HG03095 (cell line): ENCODE data around the gene CLIC4.
"Not testable (repeated sequence)": the region's sequence is repeated elsewhere in the genome, so short reads cannot be mapped to it uniquely, and the experiment has no call there.

Experiments
- ATAC-seq: cut with Tn5 transposase; IDR thresholded peaks from one replicate; pipeline ENCODE4 v1.9.1; 2021; ENCODE audit warnings: moderate library complexity; ENCODE audit not compliant: unreplicated experiment

Gene CLIC4

DNA sequence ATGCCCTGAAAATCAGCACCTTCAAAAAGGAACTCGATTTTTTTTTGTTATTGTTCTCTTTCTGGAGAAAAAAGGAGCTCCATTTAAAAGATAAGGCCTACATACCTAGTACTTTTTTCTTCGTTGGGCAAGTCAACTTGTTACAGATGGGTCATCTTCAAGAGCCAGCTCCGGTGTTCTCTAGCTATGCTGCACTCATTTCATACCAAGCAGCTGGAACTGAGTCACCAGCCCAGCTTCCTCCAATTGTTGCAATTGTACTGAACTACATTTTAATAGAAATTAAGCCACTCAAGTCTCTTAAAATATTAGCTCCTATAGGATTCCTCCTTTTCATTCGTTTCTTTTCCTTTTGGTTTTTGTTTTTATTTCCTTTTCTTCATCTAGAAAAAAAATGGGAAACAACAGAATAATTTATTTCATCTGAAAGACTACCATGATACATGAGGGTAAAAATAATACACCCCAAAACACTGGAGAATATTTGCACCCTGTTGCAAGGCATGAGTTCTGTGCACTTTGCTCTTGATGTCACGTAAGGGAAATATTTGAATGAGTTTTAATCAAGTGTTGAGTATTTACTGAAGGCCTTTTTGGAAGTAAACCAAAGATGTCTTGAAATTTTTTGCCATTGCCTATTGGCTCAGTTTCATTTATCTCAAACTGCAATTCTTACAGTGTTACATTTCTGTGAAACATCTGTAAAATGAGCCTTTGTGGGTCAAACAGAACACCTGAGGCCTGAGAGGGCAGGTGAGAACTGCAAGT lies 60.5 kb downstream of the CLIC4 start:
- ATAC-seq: no peak

DNA sequence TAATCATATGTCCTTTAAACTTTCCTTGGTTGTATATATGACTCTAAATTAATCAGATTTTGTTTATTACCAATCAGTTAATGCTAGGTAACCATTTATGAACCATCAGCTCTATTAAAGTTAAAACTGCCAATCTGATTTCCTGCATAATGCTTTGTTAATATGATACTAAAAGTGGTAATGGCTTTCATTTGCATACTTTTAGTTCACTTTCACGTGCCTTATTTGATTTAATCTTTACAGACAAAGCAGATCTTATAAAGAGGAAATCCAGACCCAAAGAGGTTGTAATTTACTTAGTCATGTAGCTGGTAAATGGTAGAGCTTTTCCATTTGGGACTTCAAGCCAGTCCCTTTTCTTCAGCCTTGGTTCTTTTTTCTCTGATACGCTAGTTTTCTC lies 61.3 kb downstream of the CLIC4 start:
- ATAC-seq: no peak

DNA sequence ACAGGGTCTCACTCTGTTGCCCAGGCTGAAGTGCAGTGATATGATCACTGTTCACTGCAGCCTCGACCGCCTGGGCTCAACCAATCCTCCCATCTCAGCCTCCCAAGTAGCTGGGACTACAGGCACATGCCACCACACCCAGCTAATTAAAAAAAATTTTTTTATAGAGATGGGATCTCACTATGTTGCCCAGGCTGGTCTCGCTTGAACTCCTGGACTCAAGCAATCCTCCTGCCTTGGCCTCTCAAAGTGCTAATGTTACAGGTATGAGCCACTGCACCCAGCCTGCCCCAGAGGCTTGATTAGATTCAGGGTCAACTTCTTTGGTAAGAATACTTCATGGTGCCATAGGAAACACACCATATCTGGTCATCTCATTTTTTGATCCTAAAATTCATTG lies 66.2 kb downstream of the CLIC4 start:
- ATAC-seq: not testable (repeated sequence)

DNA sequence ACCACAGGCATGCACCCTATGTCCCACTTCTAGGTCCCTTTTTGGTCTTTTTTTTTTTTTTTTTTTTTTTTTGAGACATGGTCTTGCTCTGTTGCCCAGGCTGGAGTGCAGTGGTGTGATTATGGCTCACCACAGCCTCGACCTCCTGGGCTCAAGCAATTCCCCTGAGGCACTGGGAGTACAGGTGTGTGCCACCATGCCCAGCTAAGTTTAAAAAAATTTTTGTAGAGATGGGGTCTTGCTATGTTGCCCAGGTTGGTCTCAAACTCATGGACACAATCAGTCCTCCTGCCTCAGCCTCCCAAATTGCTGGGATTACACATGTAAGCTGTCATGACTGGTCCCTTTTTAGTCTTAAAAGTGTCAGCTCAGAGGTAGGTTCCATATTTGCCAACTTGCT lies 75.0 kb downstream of the CLIC4 start:
- not testable (repeated sequence) for ATAC-seq

DNA sequence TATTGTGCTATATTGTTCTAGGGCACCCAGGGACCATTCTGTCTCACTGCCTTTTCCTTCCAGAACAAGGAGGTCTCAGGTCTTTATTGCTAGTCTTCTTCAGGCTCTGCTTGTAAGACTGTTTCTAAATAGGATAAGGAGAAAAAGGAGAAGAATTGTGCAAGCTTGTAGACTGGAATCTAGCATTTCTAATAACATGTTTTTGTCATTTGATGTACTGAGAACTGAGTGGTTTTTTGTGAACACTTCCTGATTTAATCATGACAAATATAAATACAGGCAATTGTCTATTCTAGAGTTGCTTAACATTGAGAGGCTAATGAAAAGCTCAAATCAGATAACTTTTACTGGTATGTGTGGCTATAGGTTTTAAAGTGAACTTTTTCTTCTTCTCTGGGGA lies 77.6 kb downstream of the CLIC4 start:
- no peak for ATAC-seq

DNA sequence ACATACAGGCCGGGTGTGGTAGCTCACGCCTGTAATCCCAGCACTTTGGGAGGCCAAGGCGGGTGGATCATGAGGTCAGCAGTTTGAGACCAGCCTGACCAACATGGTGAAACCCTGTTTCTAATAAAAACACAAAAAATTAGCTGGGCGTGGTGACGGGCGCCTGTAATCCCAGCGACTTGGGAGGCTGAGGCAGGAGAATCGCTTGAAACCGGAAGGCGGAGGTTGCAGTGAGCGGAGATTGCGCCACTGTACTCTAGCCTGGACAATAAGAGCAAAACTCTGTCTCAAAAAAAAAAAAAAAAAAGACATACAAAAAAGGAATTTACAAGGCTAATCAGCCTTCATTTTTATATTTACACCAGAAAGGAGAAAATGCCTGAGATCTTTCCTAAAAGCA lies 78.2 kb downstream of the CLIC4 start:
- ATAC-seq: not testable (repeated sequence)

DNA sequence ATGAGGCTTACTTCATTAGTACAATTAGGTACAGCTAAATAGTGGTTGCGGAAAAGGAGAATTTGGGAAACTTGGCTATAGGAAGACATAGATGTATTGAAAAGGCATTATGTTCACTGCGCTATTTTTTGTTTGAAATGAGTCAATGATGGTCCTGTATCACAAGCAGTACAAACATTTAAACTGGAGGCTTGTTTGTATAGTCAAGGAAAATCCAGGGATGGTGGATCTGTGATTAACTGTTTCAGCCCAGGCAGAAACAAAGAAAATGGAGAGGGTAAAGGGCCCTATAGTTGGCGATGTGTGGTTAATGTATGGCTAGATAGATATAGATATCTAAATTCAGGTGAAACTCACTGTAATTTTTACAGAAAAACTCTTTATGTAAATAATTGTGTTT lies 79.9 kb downstream of the CLIC4 start:
- no peak for ATAC-seq

DNA sequence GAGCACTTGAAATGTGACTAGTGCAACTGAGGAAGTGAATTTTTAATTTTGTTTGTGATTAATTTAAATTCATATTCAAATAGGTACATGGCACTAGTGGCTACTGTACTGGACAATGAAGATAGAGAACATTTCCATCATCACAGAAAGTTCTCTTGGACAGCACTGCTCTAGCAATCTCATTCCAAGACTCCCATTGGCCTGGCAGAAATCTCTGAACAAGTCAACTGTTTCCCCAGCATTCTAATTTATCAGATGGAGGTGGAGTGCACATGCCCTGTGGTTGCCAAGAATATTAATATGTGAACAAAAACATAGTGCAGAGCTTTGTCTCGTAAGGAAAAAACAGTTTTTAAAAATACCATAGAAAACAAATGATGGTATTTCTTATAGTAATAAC lies 81.3 kb downstream of the CLIC4 start:
- no peak for ATAC-seq

DNA sequence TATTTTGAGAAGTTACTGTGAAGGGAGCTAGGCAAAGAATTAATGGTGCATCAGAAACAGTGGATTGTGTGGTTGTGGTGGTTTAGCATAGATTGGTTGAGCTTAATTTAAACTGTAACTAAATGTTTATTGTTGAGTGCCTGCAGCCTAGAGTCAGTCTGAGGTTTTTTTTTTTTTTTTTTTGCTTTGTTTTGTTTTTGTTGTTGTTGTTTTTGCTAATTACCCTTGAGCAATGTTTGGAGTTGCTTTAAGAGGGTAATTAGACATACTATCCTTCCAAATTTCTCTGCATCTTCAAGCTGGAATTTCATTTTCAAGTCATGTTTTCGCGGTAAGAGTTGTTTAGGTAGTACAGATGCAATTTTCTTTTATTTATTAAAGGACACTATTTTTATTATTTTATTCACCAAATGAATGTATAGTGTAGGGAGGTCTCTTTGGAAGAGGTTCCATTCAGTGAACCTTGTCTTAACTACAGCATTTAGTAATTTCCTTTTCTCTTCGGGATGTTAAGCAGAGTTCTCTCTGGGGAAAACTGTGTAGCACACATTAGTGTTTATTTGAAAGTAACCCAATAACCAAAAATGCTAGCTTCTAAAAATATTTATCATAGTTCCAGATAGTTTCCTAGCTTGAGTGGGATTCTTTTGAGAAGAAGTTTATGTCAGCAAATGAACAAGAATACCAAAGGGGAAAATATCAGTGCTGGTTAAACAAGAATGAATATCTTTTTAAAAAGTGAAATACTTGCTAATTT lies 82.3 kb downstream of the CLIC4 start:
- no peak for ATAC-seq

DNA sequence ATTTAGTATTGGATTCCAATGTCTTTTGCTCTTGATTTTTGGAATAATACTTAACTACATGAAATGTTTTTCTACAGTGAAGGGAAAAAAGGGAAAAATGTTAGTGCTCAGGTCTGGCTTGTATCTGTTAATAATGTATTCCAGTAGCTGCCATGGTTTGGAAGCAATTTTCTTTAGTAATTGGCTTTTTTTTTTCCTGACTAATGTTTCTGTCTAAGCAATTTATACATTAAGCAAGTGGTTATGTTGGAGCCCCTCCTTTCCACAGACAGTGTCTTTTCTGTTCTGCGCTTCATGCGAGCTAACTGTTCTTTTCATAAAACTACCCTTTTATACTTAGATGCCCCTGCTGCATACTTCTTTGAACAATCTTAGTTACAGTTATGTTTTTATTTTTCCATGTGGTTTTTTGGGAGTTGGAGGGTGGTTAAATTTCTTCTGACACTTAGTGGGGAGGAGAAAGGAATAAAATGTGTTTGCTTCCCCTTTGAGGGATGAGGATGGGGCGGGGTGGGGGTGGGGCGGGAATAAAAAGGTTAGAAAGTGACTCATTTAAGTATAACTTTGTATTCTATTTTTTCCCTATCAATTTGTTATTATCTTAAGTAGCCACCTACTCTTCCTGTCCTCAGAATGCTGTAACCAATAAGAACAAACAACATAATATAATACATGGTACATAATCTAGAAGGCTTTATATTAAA lies 83.1 kb downstream of the CLIC4 start:
- ATAC-seq: no peak

DNA sequence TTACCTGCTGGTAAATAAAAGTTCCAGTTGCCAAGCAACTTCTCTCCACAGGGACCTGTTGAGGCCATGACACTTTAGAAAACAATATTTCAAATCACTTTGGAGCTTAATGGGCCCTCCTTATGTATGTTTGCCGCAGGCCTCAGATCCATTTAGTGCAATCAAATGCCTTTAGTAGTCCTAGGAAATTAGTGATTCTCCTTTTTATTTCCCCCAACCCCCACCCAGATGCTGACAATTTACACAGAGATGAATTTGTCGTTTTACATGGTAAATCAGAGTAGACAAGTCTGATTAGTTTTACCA lies 83.6 kb downstream of the CLIC4 start:
- ATAC-seq: no peak

DNA sequence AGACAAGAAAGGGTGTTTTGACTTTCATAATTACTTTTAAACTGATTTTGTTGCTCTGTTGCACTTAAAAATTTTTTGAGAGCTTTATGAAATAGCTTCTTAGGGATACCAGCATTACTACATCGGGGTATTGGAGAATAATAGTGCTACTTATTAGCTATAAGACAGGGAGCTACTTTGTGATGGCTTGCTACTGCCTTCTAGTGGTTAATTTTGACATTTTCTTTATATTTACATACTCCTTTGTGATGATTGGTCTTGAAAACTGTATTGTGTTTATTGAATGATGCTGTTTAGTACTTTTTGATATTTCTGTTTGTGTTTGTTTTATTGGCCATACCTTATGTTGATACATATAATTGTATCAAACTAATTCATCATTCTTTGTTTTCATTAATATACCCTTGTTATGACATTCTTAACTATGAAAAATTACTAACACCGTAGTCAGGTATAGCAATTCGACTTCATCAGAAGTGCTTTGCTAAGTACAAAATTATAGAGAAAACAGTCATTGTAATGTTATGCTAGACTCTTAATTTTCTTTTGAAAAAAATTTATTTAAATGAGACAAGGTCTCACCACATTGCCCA lies 85.5 kb downstream of the CLIC4 start:
- ATAC-seq: no peak

DNA sequence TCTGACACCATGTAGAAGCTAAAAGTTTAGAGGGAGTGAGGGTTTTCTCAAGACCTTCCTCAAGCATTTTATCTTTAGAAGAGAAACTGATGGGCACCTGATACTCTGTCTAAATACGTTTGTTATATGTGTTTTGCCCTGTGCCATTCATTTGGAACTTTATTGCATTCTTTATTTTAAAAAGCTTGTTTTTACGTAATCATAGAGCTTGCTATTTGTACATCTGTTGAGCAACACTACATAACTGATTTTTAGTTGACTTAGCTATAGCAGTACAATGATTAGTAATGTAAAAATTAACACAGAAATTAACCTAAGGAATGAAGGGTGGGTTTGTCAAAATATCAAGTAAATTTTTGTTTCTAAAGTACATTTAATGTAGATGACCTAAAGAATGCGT lies 96.3 kb downstream of the CLIC4 start:
- ATAC-seq: no peak

DNA sequence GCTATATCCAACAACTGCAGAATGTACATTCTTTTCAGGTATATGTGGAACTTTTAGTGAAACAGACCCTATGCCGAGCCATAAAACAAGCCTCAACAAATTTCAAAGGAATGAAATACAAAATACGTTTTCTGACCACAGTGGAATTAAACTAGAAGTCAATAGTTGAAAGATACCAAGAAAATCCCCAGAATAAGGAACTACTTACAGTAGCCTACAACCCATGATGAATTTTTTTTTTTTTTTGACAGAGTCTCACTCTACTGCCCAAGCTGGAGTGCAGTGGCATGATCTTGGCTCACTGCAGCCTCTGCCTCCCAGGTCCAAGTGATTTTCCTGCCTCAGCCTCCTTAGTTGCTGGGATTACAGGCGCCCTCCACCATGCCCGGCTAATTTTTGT lies 101.4 kb downstream of the CLIC4 start:
- no peak for ATAC-seq

DNA sequence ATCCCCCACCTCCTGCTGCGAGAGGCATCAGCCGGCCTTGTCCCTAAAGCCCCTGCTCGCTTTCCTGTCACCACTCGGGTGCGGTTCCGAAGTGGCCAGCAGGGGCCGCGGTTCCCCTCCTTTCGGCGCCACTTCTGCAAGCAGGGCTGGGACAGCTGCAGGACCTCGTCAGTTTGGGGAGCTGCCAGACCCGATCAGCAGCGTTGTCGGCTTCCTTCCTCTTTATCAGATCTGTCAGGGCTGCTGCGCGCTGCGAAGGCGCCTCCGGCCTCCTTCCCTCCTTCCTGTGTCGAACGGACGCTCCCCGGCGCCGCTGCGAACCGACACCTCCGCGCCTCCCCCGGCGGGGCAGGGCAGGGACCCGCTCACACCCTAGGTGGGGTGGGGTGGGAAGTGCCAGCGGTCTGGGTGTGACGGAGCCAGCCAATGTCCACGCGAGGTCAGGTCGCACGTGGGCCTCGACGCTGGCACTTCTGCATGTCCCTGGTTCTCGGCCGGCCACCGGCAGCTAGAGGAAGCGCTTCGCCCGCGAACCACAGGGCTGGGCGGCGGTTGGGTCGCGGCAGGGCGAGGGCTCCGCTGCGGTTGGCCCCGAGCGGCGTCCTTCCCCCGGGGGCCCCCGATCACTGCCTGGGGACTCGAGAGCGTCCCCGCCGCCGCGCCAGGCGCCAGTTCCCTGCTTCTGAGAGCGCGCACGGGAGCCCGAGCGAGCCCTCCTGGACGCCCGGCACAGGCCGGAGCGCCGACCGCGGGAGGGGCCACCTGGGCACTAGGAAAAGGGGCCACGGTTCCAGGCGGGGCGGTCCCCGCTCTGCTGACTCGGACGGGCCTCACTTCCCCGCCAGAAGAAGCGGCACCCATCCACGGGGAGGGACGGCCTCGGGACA lies 103.0 kb downstream of the CLIC4 start:
- peak; percentile 87 for ATAC-seq

DNA sequence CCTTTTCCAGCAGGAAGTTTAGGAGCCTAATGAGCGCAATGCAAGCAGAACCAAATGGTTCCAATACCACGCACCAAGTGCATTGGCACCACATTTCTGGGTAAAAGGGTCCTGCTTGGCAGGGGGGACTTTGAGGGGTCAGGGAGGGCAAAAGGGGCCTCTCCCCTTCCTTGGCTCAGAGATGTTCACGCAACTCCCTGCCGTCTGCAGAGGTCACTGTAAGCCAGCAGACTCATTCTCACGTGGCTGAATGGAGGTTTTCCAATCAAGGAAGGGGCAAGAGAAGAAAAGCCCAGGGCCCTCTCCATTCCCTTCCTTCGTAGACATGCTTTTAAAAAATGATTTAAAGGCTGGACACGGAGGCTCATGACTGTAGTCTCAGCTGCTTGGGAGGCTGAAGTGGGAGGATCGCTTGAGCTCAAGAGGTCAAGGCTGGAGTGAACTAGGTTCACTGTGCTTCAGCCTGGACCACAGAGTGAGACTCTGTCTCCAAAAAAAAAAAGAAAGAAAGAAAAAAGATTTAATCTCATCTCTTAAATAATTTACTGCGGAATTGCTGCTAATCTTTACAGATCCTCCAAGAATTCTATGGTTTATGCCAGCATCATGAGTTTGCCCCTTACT lies 104.5 kb downstream of the CLIC4 start:
- ATAC-seq: no peak

DNA sequence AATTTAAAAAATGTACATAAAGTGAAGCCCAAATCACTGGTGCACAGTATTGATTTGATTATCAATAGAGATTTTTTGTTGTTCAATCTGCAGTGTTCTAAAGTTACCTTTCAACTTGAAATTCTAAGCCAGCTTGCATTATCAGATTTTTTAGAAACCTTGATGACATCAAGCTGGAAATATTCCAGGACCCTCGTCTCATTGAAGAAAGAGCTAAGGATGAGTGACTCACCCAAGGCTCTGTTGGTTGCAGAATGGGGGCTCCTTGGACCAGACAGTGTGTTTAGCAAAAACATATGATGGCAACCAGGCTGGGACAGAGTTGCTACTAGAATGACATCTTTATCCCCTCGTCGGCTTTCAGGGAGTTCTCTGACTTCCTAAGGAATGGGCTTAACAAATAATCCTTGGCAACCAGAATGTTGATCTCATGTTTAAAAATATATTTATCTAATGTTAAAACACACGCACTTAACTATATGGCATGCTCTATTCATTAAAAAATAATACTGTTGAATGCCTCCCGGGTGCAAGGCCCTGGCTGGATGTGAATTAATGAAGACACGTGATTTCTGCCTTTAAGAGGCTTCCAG lies 105.2 kb downstream of the CLIC4 start:
- ATAC-seq: no peak

DNA sequence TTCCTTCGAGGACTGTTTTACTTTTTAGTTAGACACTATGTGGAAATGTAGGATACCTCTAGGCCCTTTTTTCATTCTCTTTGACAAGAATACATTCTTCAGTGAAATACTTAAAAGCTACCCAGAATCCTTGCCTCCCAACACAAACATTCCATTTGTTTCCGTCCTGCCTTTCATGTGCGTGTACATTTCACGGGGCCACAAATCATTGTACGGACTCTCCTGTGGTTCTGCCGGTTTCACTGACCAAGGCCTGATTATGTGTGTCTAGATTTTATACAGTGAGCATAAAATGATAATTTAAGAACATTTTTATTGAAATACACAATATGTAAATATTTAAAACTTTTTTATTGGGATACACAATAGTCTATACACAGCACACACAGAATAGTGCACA lies 108.4 kb downstream of the CLIC4 start:
- ATAC-seq: no peak

DNA sequence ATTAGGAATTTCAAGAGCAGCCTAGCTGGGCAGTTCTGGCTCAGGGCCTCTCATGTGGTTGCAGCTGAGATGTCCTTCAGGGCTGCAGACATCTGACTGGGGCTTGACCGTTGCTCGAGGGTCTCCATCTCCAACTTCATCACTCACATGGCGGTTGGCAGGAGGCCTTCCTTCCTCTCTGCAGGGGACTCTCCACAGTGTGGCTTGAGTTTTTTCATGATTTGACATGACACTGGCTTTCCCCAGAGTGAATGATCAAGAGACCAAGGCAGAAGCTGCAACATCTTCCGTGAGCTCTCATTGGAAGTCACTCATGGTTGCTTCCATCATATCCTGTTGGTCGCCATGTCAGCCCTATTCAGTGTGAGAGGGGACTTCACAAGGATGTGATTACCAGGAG lies 110.2 kb downstream of the CLIC4 start:
- no peak for ATAC-seq
